GM12873 (cell line): ENCODE measurements around the gene INMT.

Source experiments
- CTCF ChIP-seq: IDR thresholded peaks from 2 replicates; pipeline ENCODE4 v1.5.1; 2012; ENCODE audit warnings: low read depth, mild to moderate bottlenecking, moderate library complexity, low read length, control low read depth; ENCODE audit not compliant: insufficient read depth; ENCODE audit errors: missing control alignments

Gene INMT

DNA sequence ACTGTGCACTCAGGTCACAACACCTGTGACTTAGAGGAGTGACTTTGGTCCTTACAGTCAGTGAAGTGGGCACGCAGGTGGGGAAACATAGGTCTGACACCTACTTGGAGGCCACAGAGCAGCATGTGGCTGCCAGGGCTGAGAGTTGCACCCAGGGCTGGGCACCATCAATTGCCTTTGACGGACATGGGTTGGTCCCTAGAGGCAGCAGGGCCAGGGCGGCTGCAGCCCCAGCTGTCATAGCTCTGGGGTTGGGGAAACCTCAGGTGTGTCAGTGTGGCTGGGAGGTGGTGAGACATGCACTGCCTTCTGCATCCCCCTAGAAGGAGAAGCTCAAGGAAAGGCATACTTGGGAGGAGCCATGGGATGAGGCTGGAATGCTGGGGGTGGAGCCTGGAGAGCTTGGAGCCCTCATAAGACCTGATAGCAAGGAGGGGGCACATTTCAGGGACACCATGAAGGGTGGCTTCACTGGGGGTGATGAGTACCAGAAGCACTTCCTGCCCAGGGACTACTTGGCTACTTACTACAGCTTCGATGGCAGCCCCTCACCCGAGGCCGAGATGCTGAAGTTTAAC lies at the start of gene INMT:
Gene INMT (plus strand): TSS at position 440 of the 578 bp plus-strand sequence. CDS start 16 bp downstream, at position 456.
- TF ChIP-seq CTCF: no peak

DNA sequence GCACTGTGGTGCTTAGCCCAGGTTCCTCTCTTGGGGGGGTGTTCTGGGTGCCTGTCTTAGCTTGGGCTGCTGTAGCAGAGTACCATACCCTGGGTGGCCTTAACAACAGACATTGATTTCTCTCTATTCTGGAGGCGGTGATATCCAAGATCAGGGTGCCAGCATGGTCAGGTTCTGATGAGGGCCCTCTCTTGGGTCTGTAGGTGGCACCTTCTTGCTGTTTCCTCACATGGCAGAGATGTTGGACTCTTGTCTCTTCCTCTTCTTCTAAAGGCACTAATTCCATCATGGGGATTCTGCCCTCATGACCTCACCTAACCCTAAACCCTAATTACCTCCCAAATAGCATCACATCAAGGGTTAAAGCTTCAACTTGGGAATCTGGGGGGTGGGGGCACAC lies 49.7 kb upstream of the INMT start:
- peak; percentile 54 for TF ChIP-seq CTCF

DNA sequence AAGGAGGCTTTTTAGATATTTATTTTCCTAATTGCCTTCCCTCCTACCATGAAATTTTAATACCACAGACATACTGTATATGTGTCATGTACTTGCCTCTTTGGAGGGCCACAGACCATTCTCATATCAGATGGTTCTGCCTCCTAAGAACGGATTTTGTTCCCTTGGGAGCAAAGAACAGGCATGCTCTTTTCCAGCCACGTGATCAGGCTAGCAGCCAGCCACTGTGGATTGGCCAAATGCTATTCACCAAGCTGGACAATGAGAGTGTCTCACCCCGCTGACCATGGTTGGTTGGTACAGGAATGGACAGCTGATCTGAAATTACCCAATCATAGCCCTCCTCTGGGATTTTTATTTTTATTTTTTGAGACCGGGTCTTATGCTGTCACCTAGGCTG lies 48.2 kb upstream of the INMT start:
- TF ChIP-seq CTCF: no peak

DNA sequence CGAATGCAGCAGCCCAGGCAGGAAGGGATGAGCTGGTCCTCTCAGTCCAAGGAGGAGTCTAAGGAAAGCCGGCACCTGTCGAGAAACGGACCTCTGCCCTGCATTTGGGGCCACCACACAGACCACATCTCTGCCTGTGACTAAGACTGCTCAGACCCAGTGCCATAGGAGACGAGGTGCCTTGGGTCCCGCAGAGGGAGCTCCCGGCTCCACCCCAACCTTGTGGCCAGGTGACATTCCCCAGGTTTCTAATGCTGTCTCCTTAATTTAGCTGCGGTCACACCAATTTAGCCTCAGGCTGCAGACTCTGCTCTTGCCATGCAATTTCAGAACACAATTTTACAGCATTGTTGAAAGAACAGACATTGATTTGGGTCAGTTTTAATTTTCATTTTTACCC lies 46.9 kb upstream of the INMT start:
- TF ChIP-seq CTCF: no peak

GRCh38 chr7:30705596-30705995 lies 46.3 kb upstream of the INMT start:
- no peak for TF ChIP-seq CTCF

- TF ChIP-seq CTCF: no peak
Measured at GRCh38 chr7:30706316-30706715, 45.6 kb upstream of the INMT start.

- TF ChIP-seq CTCF: no peak
Measured at GRCh38 chr7:30706908-30707307, 45.0 kb upstream of the INMT start.
